Nephron progenitor cell (in vitro differentiated cells): ENCODE results near the gene NOC2L.

Experiments used
- DNase-seq: peaks from one replicate; pipeline ENCODE4 v3.0.0; 2021
- H3K27ac Mint-ChIP-seq: 2 replicates; pipeline ENCODE4 v1.8.0; 2021; ENCODE audit warnings: mild to moderate bottlenecking, moderate library complexity, mixed read lengths
- H3K27me3 Mint-ChIP-seq: 2 replicates; pipeline ENCODE4 v1.8.0; 2021; ENCODE audit warnings: mild to moderate bottlenecking, low read depth, mixed read lengths; ENCODE audit not compliant: poor library complexity
- H3K36me3 Mint-ChIP-seq: 2 replicates; pipeline ENCODE4 v1.8.0; 2021; ENCODE audit warnings: low read depth, mixed read lengths
- H3K4me1 Mint-ChIP-seq: 2 replicates; pipeline ENCODE4 v1.8.0; 2021; ENCODE audit warnings: mixed read lengths
- H3K4me3 Mint-ChIP-seq: 2 replicates; pipeline ENCODE4 v1.8.0; 2021; ENCODE audit warnings: mild to moderate bottlenecking, moderate library complexity, mixed read lengths
- H3K9me3 Mint-ChIP-seq: 2 replicates; pipeline ENCODE4 v1.8.0; 2021; ENCODE audit warnings: mild to moderate bottlenecking, moderate library complexity, mixed read lengths
- TF ChIP-seq, protein P1 (sequence below): fragments of 200-600 bp; sonication (generic); IDR thresholded peaks from 2 replicates; pipeline ENCODE4 v1.5.0; 2021; ENCODE audit warnings: antibody characterized with exemption

The NOC2L gene

DNA sequence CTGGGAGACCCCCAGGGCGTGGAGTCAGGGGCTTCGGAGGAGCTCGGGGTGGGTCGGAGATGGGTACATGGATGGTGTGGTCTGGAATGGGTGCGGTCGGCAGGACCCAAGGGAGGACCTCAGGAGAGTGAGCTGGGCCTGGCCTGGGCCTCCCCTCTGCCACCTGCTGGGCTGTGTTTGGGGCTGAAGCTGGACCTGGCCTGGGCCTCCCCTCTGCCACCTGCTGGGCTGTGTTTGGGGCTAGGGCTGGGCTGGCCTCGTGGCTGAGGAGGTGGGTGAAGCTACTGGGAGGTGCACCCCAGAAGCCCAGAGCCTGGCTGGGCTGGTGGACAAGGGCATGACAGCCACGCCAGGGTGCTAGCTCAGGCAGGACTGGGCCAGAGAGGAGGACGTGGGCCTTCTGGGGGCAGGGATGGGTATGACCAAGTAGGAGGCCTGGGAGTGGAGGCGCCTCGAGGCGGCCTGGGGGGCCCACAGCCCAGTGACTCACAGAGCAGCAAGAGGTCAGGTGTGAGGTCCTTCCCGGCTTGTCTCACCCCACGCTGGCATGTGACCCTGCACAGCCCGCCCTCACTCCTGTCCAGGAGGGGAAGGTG, 20.9 kb downstream of the NOC2L start:
- no peak overlapping the region for H3K4me3 Mint-ChIP-seq
- no peak for DNase-seq
- TF ChIP-seq, protein P1, sequence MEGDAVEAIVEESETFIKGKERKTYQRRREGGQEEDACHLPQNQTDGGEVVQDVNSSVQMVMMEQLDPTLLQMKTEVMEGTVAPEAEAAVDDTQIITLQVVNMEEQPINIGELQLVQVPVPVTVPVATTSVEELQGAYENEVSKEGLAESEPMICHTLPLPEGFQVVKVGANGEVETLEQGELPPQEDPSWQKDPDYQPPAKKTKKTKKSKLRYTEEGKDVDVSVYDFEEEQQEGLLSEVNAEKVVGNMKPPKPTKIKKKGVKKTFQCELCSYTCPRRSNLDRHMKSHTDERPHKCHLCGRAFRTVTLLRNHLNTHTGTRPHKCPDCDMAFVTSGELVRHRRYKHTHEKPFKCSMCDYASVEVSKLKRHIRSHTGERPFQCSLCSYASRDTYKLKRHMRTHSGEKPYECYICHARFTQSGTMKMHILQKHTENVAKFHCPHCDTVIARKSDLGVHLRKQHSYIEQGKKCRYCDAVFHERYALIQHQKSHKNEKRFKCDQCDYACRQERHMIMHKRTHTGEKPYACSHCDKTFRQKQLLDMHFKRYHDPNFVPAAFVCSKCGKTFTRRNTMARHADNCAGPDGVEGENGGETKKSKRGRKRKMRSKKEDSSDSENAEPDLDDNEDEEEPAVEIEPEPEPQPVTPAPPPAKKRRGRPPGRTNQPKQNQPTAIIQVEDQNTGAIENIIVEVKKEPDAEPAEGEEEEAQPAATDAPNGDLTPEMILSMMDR, result no peak
- H3K4me1 Mint-ChIP-seq, result peaks cover 42% of the 10 kb centered on the region
- H3K27ac Mint-ChIP-seq, result no peak overlapping the region
- peaks cover 60% of the 10 kb centered on the region for H3K27me3 Mint-ChIP-seq
- no peaks in the 10 kb centered on the region for H3K36me3 Mint-ChIP-seq
- H3K9me3 Mint-ChIP-seq, result no peaks in the 10 kb centered on the region

DNA sequence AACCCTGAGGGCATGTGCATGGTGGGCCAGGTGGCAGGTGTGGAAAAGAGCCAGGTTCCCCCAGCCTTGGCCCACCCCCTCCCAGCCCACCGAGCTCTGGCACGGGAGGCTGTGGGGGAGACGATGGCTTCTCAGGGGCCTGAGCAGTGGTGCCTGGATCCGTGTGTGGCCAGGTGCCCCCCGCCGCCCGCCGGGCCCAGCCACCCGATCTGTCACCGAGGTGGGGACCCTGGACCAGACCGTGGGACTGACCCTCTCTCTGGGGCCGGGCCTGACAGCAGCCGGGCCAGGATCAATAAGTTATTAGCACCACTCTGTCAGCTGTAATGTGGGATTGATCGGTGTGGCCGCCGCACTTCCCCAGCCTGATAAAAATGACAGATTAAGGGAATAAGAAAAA, 21.5 kb downstream of the NOC2L start:
- Mint-ChIP-seq H3K4me3 (no peak overlapping the region), H3K9me3 (no peaks in the 10 kb centered on the region), H3K36me3 (no peaks in the 10 kb centered on the region), H3K27ac (no peak overlapping the region), H3K4me1 (peaks cover 48% of the 10 kb centered on the region), H3K27me3 (peaks cover 63% of the 10 kb centered on the region)
- DNase-seq, result no peak
- TF ChIP-seq, protein P1, result no peak

DNA sequence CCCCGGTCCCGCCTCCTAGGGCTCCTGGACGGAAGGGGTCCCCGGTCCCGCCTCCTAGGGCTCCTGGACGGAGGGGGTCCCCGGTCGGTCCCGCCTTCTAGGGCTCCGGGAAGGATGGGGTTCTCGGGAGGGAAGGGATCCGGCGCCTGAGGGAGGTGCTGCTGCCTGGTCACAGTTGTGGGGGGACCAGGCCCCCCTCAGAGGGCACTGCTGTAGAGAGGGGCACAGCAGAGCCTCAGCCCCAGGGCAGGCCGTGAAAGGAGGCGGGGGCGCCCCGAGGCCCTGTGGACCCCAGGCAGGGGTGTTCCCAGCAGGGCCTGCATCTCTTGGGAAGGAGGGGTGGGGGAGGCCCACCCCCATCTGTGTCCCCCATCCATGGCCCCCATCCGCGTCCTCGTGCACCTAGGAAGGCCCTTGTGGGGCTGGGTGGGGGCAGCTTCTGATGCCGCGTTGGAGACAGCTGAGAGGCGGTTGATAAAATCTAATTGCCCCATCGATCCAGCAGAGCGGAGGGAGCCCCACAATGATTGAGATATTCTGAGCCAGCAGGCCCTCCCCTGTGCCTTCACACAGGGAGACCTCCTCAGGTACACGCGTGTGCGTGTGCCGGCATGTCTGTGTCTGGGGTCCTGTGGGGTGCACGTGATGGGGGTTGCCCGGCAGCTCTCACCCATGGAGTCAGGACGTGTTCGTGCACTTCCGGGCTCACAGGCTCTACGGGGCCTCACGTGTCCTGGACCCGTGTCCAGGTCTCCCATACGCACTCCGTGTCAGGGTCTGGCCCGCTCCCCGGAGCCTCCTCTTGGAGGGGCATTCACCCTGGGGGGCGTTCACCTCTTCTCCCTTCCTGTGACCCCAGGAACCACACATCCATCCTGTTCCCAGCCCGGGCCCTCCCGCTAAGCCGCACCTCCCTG, 22.4 kb downstream of the NOC2L start:
- Mint-ChIP-seq H3K27me3 (peaks cover 72% of the 10 kb centered on the region), H3K4me1 (peaks cover 58% of the 10 kb centered on the region), H3K27ac (no peak overlapping the region), H3K4me3 (no peak overlapping the region), H3K9me3 (no peaks in the 10 kb centered on the region), H3K36me3 (peaks cover 8% of the 10 kb centered on the region)
- TF ChIP-seq, protein P1, result no peak
- DNase-seq, result no peak

DNA sequence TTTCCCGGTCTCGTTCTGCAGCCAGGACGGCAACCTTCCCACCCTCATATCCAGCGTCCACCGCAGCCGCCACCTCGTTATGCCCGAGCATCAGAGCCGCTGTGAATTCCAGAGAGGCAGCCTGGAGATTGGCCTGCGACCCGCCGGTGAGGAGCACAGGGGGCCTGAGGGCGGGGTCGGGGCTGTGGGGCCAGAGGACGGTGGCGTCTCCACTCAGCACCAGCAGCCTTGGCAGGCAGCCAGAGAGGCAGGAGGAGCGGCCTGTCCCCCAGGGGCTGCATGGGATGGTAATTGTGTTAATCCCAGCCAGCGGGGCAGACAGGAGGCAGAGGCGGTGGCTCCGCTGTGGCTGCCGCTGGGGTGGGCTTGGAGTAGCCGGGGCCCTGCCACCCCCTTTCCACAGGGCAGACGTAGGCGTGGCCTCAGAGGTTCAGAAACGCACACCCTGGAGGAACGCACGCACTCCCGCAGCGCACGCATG, 23.3 kb downstream of the NOC2L start:
- DNase-seq, result peak; percentile 68
- Mint-ChIP-seq H3K4me1 (peaks cover 61% of the 10 kb centered on the region), H3K9me3 (no peaks in the 10 kb centered on the region), H3K4me3 (peak overlapping the region; percentile 54), H3K27me3 (peaks cover 77% of the 10 kb centered on the region), H3K36me3 (peaks cover 14% of the 10 kb centered on the region), H3K27ac (no peak overlapping the region)
- TF ChIP-seq, protein P1, result no peak

- Mint-ChIP-seq H3K4me3 (peak overlapping the region; percentile 70), H3K9me3 (no peaks in the 10 kb centered on the region), H3K36me3 (peaks cover 14% of the 10 kb centered on the region), H3K4me1 (peaks cover 61% of the 10 kb centered on the region), H3K27me3 (peaks cover 79% of the 10 kb centered on the region), H3K27ac (no peak overlapping the region)
- TF ChIP-seq, protein P1, result no peak
- DNase-seq, result no peak
Observed at GRCh38 chr1:934991-935750, 23.9 kb downstream of the NOC2L start.
